ENCODE data around the gene IL17RA. TPM values are rescaled to one million over a fixed set of nuclear protein-coding genes. Genes with fewer than 3 reads are reported as not detected.
"Not testable (repeated sequence)": the region's sequence is repeated elsewhere in the genome, so short reads cannot be mapped to it uniquely, and the experiment has no call there.

The IL17RA gene, protein sequence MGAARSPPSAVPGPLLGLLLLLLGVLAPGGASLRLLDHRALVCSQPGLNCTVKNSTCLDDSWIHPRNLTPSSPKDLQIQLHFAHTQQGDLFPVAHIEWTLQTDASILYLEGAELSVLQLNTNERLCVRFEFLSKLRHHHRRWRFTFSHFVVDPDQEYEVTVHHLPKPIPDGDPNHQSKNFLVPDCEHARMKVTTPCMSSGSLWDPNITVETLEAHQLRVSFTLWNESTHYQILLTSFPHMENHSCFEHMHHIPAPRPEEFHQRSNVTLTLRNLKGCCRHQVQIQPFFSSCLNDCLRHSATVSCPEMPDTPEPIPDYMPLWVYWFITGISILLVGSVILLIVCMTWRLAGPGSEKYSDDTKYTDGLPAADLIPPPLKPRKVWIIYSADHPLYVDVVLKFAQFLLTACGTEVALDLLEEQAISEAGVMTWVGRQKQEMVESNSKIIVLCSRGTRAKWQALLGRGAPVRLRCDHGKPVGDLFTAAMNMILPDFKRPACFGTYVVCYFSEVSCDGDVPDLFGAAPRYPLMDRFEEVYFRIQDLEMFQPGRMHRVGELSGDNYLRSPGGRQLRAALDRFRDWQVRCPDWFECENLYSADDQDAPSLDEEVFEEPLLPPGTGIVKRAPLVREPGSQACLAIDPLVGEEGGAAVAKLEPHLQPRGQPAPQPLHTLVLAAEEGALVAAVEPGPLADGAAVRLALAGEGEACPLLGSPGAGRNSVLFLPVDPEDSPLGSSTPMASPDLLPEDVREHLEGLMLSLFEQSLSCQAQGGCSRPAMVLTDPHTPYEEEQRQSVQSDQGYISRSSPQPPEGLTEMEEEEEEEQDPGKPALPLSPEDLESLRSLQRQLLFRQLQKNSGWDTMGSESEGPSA
- total RNA-seq = 10 to 100 TPM; 12.5 to 14.7 TPM

DNA sequence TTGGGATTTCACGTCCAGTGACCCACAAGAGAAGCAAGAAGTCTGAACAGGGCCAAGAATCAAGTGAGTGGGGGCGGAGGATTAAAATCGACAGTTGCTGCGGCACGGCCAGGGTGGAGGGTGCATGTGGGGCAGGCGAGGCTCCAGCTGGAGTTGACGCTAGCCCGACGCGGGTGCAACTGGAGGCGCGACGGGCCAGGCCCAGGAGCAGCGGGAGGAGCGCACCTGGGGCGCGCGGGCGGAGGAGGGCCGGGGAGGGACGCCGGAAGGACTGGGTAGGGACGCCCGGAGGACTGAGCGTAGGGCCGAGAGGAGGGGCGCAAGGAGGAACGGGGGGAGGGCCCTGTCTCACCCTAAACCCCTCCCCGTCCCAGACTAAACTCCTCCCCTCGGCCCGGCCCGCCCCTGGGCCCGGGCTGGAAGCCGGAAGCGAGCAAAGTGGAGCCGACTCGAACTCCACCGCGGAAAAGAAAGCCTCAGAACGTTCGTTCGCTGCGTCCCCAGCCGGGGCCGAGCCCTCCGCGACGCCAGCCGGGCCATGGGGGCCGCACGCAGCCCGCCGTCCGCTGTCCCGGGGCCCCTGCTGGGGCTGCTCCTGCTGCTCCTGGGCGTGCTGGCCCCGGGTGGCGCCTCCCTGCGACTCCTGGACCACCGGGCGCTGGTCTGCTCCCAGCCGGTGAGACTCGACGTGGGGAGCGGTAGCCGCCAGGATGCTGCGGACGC lies at the start of gene IL17RA:
IL17RA (plus strand) TSS at position 447 of the 723 bp plus-strand sequence; CDS start at position 539, 92 bp downstream.
- Mint-ChIP-seq H3K27ac (peak within 1 kb of the TSS; percentile 84), H3K4me3 (peak within 1 kb of the TSS; percentile 79), H3K36me3 (peaks cover 3% of the 10 kb centered on the region), H3K27me3 (no peaks in the 10 kb centered on the region), H3K9me3 (no peaks in the 10 kb centered on the region), H3K4me1 (ENCODE audit: low read depth) (peaks cover 45% of the 10 kb centered on the region)
- ChIA-PET CTCF (interaction anchor here (1.0 to 2.0 kb wide), 3 partner anchors 10 to 87 kb away, joined by 5 to 10 read pairs (median 9); no protein-coding TSS in a partner anchor), POLR2A (no interaction called here)
- peak; percentile 96 for DNase-seq
- intact Hi-C loops (cut with micrococcal nuclease) = loop anchor here (5.0 to 10.0 kb wide), 3 partner anchors 133 to 690 kb away; partner anchors contain the start of genes ADA2, ATP6V1E1 and BID

DNA sequence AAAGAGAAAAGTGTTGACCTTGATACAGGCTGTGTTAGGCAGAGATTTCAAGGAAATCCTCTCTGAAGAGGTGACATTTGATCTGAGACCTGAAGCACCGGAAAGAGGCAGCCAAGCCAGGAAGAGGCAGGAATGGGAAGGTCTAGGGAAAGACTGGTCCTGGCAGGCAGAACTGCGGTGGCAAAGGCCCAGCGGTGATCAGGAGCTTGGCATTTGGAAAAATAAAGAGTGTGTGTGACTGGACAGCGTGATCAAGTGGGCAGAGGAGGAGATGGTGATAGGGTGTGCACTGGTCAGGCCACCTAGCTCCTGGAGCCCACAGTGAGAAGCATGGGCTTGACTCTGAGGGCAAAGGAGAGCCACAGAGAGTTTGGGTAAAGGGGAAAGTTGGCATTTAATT lies 49.6 kb upstream of the IL17RA start:
- ChIA-PET CTCF (no interaction called here), POLR2A (no interaction called here)
- intact Hi-C loops (cut with micrococcal nuclease) = no loop called here
- no peak overlapping the region for H3K27ac Mint-ChIP-seq
- H3K36me3 Mint-ChIP-seq = no peaks in the 10 kb centered on the region
- no peak overlapping the region for H3K4me3 Mint-ChIP-seq
- peaks cover 11% of the 10 kb centered on the region for H3K27me3 Mint-ChIP-seq
- H3K4me1 Mint-ChIP-seq (ENCODE audit: low read depth) = no peaks in the 10 kb centered on the region
- no peaks in the 10 kb centered on the region for H3K9me3 Mint-ChIP-seq
- DNase-seq = no peak

DNA sequence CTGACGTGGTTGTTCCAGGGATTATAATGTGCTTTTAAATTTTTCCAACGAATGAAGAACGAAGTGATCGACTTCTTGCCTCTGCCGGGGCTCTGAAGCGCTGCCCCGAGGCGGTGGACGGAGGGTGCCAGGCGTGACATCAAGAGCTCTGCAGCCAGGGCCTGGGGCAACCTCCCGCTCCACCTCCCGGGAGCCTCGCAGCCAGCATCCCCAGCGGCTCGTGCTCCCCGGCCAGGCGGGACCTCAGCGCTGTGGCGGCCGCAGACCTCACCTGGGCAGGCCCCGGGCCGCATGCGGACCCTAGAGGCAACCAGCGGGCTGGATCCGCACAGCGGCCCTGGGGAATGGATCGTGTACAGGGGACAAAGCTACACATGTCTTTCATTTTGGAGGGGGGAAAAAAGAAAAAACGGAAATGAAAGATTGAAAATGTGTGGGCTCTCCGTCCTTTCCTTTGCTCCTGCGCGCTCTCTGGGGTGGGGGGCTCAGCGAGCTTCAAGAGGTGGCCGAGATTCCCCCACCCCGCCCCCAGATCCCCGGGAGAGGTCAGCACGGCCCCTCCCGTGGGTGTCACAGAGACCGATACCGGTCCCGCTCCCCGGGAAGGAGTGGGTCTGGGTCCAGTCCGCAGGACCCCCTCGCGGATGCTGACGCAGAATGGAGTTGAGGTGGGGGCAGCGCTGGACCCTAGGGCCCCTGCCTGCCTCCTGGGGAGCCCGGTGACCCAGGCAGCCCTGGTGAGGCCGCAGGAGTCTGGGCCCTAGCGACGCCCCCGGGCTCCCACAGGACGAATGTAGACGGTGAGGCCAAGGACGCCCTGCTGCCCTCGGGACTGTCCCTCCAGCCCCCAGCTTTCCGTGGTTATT lies 48.6 kb upstream of the IL17RA start:
- H3K27ac Mint-ChIP-seq; intact Hi-C loops (cut with micrococcal nuclease); DNase-seq; H3K9me3 Mint-ChIP-seq; CTCF ChIA-PET; H3K4me1 Mint-ChIP-seq (ENCODE audit: low read depth); POLR2A ChIA-PET; H3K36me3 Mint-ChIP-seq: not testable (repeated sequence)
- peaks cover 11% of the 10 kb centered on the region for H3K27me3 Mint-ChIP-seq
- peak overlapping the region; percentile 68 for H3K4me3 Mint-ChIP-seq

DNA sequence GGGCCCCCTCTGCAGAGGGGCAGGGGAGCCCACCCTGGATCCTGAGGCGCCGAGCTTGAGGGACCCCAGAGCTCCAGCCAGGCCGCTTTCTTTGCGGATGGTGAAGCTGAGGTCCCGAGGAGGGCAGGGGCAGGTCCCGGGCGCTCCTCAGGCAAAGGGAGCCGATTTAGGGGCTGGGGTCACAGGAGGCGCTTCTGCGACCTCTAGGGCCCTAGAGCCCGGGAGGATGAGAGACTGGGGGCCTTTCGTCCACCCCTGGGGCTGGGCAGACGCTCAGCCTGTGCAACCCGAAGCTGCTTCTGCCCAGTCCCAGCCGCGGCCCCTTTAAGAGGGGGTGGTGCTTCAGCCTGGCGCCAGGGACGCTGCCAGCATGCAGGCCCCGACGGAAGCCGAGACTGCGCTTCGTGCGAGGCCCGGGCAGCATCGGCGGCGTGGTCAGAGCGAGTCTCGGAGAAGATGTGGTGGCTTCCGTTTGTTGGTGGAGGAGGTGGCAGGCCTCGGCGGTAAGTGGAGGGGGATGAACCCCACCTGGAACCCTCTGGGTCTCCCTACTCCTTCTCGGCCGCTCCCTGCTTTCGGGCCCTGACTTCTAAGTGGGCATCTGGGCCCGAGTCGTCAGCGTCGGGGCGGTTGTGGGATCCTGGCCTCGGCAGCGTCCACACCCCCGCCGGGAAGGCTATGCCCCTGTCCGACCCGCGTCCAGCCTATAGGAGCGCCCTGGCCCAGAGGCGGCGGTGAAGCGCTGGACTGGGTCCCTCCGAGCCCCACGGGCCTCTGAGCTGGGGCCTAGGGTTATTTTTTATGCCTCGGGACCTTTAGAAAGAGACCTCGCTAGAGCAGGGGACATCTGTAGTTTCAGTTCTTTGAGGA lies 47.7 kb upstream of the IL17RA start:
- intact Hi-C loops (cut with micrococcal nuclease); POLR2A ChIA-PET; H3K27ac Mint-ChIP-seq; H3K36me3 Mint-ChIP-seq; H3K9me3 Mint-ChIP-seq; H3K4me1 Mint-ChIP-seq (ENCODE audit: low read depth); DNase-seq: not testable (repeated sequence)
- Mint-ChIP-seq H3K27me3 (peaks cover 11% of the 10 kb centered on the region), H3K4me3 (peak overlapping the region; percentile 52)
- CTCF ChIA-PET = interaction anchor here (0.5 kb wide), 1 partner anchor 17 kb away, joined by 3 read pairs; no protein-coding TSS in a partner anchor

DNA sequence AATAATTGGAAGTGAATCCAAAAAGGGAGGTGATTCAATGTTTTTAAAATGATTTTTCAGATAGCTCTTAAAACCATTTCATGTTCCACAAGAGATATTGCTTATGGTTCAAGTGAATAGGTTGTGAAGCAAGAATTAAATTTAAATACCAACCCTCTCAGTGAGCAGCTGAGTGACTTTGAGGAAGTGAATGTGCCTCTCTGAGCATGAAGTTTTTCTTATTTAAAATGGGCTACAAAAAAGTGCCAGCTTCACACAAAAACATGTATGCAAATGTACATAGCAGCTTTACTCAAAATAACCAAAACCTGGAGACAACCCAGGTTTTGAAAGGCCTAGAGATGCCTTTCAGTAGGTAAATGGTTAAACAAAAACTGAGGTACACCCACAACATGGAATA lies 41.3 kb upstream of the IL17RA start:
- Mint-ChIP-seq H3K27me3 (peaks cover 1% of the 10 kb centered on the region), H3K27ac (no peak overlapping the region), H3K4me3 (no peak overlapping the region), H3K9me3 (no peaks in the 10 kb centered on the region), H3K36me3 (no peaks in the 10 kb centered on the region), H3K4me1 (ENCODE audit: low read depth) (no peaks in the 10 kb centered on the region)
- intact Hi-C loops (cut with micrococcal nuclease) = no loop called here
- DNase-seq = no peak
- POLR2A ChIA-PET = no interaction called here
- CTCF ChIA-PET = interaction anchor here (1.2 kb wide), 1 partner anchor 15 kb away, joined by 4 read pairs; no protein-coding TSS in a partner anchor

DNA sequence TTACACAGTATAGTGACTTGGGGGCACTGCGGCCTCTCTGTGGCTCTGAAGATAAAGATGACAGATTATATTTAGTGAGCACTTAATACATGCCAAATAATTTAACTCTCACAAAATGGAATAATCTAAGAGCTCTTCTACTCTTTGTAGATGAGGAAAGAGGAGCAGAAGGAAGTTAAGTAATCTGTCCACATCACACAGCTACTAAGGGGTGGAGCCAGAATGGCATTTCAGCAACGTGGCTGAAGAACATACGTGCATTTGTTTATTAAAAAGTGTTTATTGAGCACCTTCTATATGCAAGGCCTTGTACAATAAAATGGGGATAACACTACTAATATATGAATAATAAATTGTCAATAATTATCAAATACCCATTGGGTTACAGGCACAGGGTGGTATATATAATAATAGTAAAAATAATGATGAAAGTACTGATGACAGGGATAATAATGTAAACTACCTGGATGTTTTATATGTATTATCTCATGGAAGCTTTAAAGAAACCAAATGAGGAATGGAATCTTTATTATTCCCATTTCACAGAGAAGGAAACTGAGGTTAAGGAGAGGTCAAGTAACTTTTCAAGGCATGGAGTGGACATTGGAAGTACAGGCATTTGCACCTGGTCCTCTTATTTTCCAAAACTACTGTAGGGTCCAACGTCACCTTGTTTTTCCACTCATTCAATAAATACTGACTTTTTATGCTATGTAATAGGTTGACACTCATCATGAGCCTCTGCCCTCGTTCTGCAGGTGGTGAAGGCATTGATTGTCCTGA lies 38.0 kb upstream of the IL17RA start:
- DNase-seq = no peak
- POLR2A ChIA-PET = no interaction called here
- H3K27me3 Mint-ChIP-seq = peaks cover 1% of the 10 kb centered on the region
- H3K4me3 Mint-ChIP-seq = no peak overlapping the region
- intact Hi-C loops (cut with micrococcal nuclease) = no loop called here
- no peaks in the 10 kb centered on the region for H3K36me3 Mint-ChIP-seq
- H3K9me3 Mint-ChIP-seq = no peaks in the 10 kb centered on the region
- no peak overlapping the region for H3K27ac Mint-ChIP-seq
- H3K4me1 Mint-ChIP-seq (ENCODE audit: low read depth) = no peaks in the 10 kb centered on the region
- CTCF ChIA-PET = interaction anchor here (4.2 kb wide), 1 partner anchor 11 kb away, joined by 13 read pairs; no protein-coding TSS in a partner anchor

DNA sequence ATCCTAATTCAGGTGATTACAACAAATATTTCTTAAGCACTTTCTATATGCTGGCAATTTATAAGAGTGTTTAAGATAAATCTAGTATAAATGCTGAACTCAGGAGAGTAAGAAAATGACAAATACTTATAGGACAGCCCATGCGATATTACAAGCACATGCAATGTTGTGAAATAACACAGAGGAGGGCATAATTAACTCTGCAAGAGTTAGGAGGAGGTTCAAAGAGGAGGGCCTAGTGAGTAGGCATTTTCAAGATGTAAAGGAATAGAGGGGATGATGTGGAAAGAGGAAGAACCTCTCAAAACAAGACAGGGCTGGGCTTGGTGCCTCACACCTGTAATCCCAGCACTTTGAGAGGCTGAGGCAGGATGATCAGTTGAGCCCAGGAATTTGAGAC lies 37.1 kb upstream of the IL17RA start:
- intact Hi-C loops (cut with micrococcal nuclease) = no loop called here
- CTCF ChIA-PET = interaction anchor here (4.2 kb wide), 1 partner anchor 10 kb away, joined by 13 read pairs; no protein-coding TSS in a partner anchor
- Mint-ChIP-seq H3K4me1 (ENCODE audit: low read depth) (no peaks in the 10 kb centered on the region), H3K4me3 (no peak overlapping the region), H3K9me3 (no peaks in the 10 kb centered on the region), H3K36me3 (no peaks in the 10 kb centered on the region), H3K27me3 (peaks cover 1% of the 10 kb centered on the region), H3K27ac (no peak overlapping the region)
- no peak for DNase-seq
- POLR2A ChIA-PET = no interaction called here

DNA sequence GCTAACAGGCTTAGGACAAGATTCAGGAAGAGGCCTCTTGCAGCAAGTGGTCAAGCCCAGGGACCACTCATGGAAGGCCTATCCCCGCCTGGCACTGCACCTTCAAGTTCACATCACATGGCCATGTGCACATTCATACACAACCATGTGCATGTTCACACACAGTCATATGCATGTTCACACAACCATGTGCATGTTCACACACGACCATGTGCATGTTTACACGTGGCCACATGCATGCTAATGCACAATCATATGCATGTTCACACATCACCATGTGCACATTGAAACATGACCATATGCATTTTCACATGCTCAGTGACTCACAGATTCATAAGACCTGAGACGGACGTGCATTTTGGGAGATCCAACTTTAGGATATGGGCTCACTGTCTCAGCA lies 28.7 kb upstream of the IL17RA start:
- H3K9me3 Mint-ChIP-seq = no peaks in the 10 kb centered on the region
- H3K4me3 Mint-ChIP-seq = no peak overlapping the region
- H3K27me3 Mint-ChIP-seq = peaks cover 5% of the 10 kb centered on the region
- DNase-seq = no peak
- H3K27ac Mint-ChIP-seq = no peak overlapping the region
- no peaks in the 10 kb centered on the region for H3K36me3 Mint-ChIP-seq
- peaks cover 2% of the 10 kb centered on the region for H3K4me1 Mint-ChIP-seq (ENCODE audit: low read depth)
- ChIA-PET POLR2A (no interaction called here), CTCF (no interaction called here)
- intact Hi-C loops (cut with micrococcal nuclease) = no loop called here

DNA sequence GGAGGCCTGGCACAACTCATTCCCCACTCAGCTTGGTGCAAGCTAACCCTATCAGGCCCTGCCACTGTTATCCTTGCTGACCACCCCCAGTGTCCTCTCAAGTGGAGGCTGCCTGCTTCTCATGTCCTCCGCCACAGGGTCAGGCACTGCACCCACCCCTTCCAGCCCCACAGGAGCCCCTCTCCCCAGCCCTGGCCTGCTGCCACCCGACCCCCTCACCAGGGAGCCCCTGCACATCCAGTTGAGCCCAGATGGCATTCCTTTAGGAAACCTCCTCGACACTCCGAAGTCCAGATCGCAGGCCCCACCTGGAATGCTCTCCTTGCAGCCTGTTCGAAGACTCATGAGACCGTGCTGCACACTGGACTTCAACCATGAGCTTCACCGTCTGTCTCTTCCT lies 28.0 kb upstream of the IL17RA start:
- Mint-ChIP-seq H3K4me1 (ENCODE audit: low read depth) (peaks cover 2% of the 10 kb centered on the region), H3K9me3 (no peaks in the 10 kb centered on the region), H3K27me3 (peaks cover 6% of the 10 kb centered on the region), H3K4me3 (no peak overlapping the region), H3K36me3 (no peaks in the 10 kb centered on the region), H3K27ac (no peak overlapping the region)
- ChIA-PET CTCF (interaction anchor here (1.4 to 2.9 kb wide), 6 partner anchors 9 to 445 kb away, joined by 7 to 36 read pairs (median 9); no protein-coding TSS in a partner anchor), POLR2A (no interaction called here)
- intact Hi-C loops (cut with micrococcal nuclease) = no loop called here
- DNase-seq = no peak

All from activated CD4-positive, alpha-beta memory T cell treated with anti-CD3 and anti-CD28 coated beads for 36 hours (primary cell).